ENCODE results near the gene LSAMP. TPM values are rescaled to one million over a fixed set of nuclear protein-coding genes. Genes with fewer than 3 reads are reported as not detected.

Gene LSAMP
- total RNA-seq, 2 donors from 2014 or later: 1.7 to 2.1 TPM

GRCh38 chr3:116443191-116443661 is 2.1 kb downstream of the LSAMP start:
- Histone ChIP-seq H3K27me3 (no peaks in the 10 kb centered on the region), H3K4me1 (no peaks in the 10 kb centered on the region), H3K4me3 (peak overlapping the region; percentile 2 to 19), H3K36me3 (no peaks in the 10 kb centered on the region), H3K9me3 (no peaks in the 10 kb centered on the region), H3K27ac (no peak overlapping the region)
- DNase-seq (ENCODE audit: low spot score): no peak
- TF ChIP-seq CTCF (IDR thresholded peaks at IDR 0.05): no peak

- no peaks in the 10 kb centered on the region for H3K36me3 ChIP-seq
- H3K4me1 ChIP-seq: no peaks in the 10 kb centered on the region
- H3K9me3 ChIP-seq: no peaks in the 10 kb centered on the region
- H3K27ac ChIP-seq: no peak overlapping the region
- H3K27me3 ChIP-seq: no peaks in the 10 kb centered on the region
- no peak overlapping the region for H3K4me3 ChIP-seq
- TF ChIP-seq CTCF (IDR thresholded peaks at IDR 0.05): no peak
- DNase-seq (ENCODE audit: low spot score): no peak
Measured at GRCh38 chr3:116442331-116443021, 2.8 kb downstream of the LSAMP start.

- H3K4me3 ChIP-seq: no peak overlapping the region
- no peaks in the 10 kb centered on the region for H3K4me1 ChIP-seq
- H3K36me3 ChIP-seq: no peaks in the 10 kb centered on the region
- DNase-seq (ENCODE audit: low spot score): no peak
- no peaks in the 10 kb centered on the region for H3K27me3 ChIP-seq
- H3K27ac ChIP-seq: no peak overlapping the region
- TF ChIP-seq CTCF (IDR thresholded peaks at IDR 0.05): no peak
- H3K9me3 ChIP-seq: no peaks in the 10 kb centered on the region
Measured at GRCh38 chr3:116441652-116442051, 3.6 kb downstream of the LSAMP start.

GRCh38 chr3:116440196-116440595 is 5.1 kb downstream of the LSAMP start:
- H3K27ac ChIP-seq: no peak overlapping the region
- no peaks in the 10 kb centered on the region for H3K36me3 ChIP-seq
- TF ChIP-seq CTCF (IDR thresholded peaks at IDR 0.05): no peak
- H3K9me3 ChIP-seq: no peaks in the 10 kb centered on the region
- DNase-seq (ENCODE audit: low spot score): no peak
- no peaks in the 10 kb centered on the region for H3K4me1 ChIP-seq
- H3K4me3 ChIP-seq: no peak overlapping the region
- H3K27me3 ChIP-seq: no peaks in the 10 kb centered on the region

GRCh38 chr3:116433552-116433951 is 11.7 kb downstream of the LSAMP start:
- Histone ChIP-seq H3K4me3 (no peak overlapping the region), H3K27me3 (no peaks in the 10 kb centered on the region), H3K27ac (no peak overlapping the region), H3K4me1 (no peaks in the 10 kb centered on the region), H3K36me3 (no peaks in the 10 kb centered on the region), H3K9me3 (no peaks in the 10 kb centered on the region)
- no peak for TF ChIP-seq CTCF (IDR thresholded peaks at IDR 0.05)
- DNase-seq (ENCODE audit: low spot score): no peak

- no peak for TF ChIP-seq CTCF (IDR thresholded peaks at IDR 0.05)
- no peaks in the 10 kb centered on the region for H3K27me3 ChIP-seq
- no peak overlapping the region for H3K27ac ChIP-seq
- no peaks in the 10 kb centered on the region for H3K4me1 ChIP-seq
- no peaks in the 10 kb centered on the region for H3K9me3 ChIP-seq
- no peak for DNase-seq (ENCODE audit: low spot score)
- H3K4me3 ChIP-seq: no peak overlapping the region
- no peaks in the 10 kb centered on the region for H3K36me3 ChIP-seq
Measured at GRCh38 chr3:116432795-116433194, 12.5 kb downstream of the LSAMP start.

All from right atrium auricular region (tissue), 2 donors.